ENCODE data around the gene JAKMIP2. TPM values are rescaled to one million over a fixed set of nuclear protein-coding genes. Genes with fewer than 3 reads are reported as not detected.

Gene JAKMIP2
- total RNA-seq, 1 donor, result 1.1 TPM

- Histone ChIP-seq H3K27ac (ENCODE audit: low read depth, low read length) (no peak overlapping the region), H3K36me3 (ENCODE audit: insufficient read depth, low read length) (no peaks in the 10 kb centered on the region), H3K79me2 (ENCODE audit: insufficient read depth, low read length) (no peaks in the 10 kb centered on the region), H3K4me3 (ENCODE audit: insufficient read depth, low read length) (no peak overlapping the region), H3K4me1 (ENCODE audit: insufficient read depth, low read length) (no peaks in the 10 kb centered on the region), H3K4me2 (ENCODE audit: insufficient read depth, low read length) (no peak overlapping the region), H2AFZ (ENCODE audit: low read length) (no peak overlapping the region), H3K9me3 (ENCODE audit: low read depth, low read length) (no peaks in the 10 kb centered on the region), H4K20me1 (ENCODE audit: insufficient read depth, low read length) (no peaks in the 10 kb centered on the region), H3K27me3 (ENCODE audit: insufficient read depth, low read length) (no peaks in the 10 kb centered on the region)
- no peak for DNase-seq (ENCODE audit: insufficient read length, low spot score, missing footprints)
- TF ChIP-seq, protein P1, sequence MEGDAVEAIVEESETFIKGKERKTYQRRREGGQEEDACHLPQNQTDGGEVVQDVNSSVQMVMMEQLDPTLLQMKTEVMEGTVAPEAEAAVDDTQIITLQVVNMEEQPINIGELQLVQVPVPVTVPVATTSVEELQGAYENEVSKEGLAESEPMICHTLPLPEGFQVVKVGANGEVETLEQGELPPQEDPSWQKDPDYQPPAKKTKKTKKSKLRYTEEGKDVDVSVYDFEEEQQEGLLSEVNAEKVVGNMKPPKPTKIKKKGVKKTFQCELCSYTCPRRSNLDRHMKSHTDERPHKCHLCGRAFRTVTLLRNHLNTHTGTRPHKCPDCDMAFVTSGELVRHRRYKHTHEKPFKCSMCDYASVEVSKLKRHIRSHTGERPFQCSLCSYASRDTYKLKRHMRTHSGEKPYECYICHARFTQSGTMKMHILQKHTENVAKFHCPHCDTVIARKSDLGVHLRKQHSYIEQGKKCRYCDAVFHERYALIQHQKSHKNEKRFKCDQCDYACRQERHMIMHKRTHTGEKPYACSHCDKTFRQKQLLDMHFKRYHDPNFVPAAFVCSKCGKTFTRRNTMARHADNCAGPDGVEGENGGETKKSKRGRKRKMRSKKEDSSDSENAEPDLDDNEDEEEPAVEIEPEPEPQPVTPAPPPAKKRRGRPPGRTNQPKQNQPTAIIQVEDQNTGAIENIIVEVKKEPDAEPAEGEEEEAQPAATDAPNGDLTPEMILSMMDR (IDR thresholded peaks at IDR 0.05; ENCODE audit: extremely low read depth, low read depth, low read length), result no peak
Measured at GRCh38 chr5:147693233-147693632, 89.3 kb downstream of the JAKMIP2 start.

GRCh38 chr5:147691130-147691529, 91.4 kb downstream of the JAKMIP2 start:
- no peaks in the 10 kb centered on the region for H3K36me3 ChIP-seq (ENCODE audit: insufficient read depth, low read length)
- no peaks in the 10 kb centered on the region for H3K4me1 ChIP-seq (ENCODE audit: insufficient read depth, low read length)
- H3K9me3 ChIP-seq (ENCODE audit: low read depth, low read length), result no peaks in the 10 kb centered on the region
- DNase-seq (ENCODE audit: insufficient read length, low spot score, missing footprints), result no peak
- H2AFZ ChIP-seq (ENCODE audit: low read length), result no peak overlapping the region
- H4K20me1 ChIP-seq (ENCODE audit: insufficient read depth, low read length), result no peaks in the 10 kb centered on the region
- no peak overlapping the region for H3K4me3 ChIP-seq (ENCODE audit: insufficient read depth, low read length)
- no peak overlapping the region for H3K4me2 ChIP-seq (ENCODE audit: insufficient read depth, low read length)
- no peaks in the 10 kb centered on the region for H3K27me3 ChIP-seq (ENCODE audit: insufficient read depth, low read length)
- no peaks in the 10 kb centered on the region for H3K79me2 ChIP-seq (ENCODE audit: insufficient read depth, low read length)
- TF ChIP-seq, protein P1 (IDR thresholded peaks at IDR 0.05; ENCODE audit: extremely low read depth, low read depth, low read length), result no peak
- no peak overlapping the region for H3K27ac ChIP-seq (ENCODE audit: low read depth, low read length)

GRCh38 chr5:147690595-147690994, 91.9 kb downstream of the JAKMIP2 start:
- Histone ChIP-seq H3K4me2 (ENCODE audit: insufficient read depth, low read length) (no peak overlapping the region), H3K36me3 (ENCODE audit: insufficient read depth, low read length) (no peaks in the 10 kb centered on the region), H4K20me1 (ENCODE audit: insufficient read depth, low read length) (no peaks in the 10 kb centered on the region), H3K4me3 (ENCODE audit: insufficient read depth, low read length) (no peak overlapping the region), H2AFZ (ENCODE audit: low read length) (no peak overlapping the region), H3K4me1 (ENCODE audit: insufficient read depth, low read length) (no peaks in the 10 kb centered on the region), H3K79me2 (ENCODE audit: insufficient read depth, low read length) (no peaks in the 10 kb centered on the region), H3K9me3 (ENCODE audit: low read depth, low read length) (no peaks in the 10 kb centered on the region), H3K27ac (ENCODE audit: low read depth, low read length) (no peak overlapping the region), H3K27me3 (ENCODE audit: insufficient read depth, low read length) (no peaks in the 10 kb centered on the region)
- no peak for DNase-seq (ENCODE audit: insufficient read length, low spot score, missing footprints)
- TF ChIP-seq, protein P1 (IDR thresholded peaks at IDR 0.05; ENCODE audit: extremely low read depth, low read depth, low read length), result no peak

GRCh38 chr5:147689426-147689825, 93.1 kb downstream of the JAKMIP2 start:
- H4K20me1 ChIP-seq (ENCODE audit: insufficient read depth, low read length), result no peaks in the 10 kb centered on the region
- H3K9me3 ChIP-seq (ENCODE audit: low read depth, low read length), result no peaks in the 10 kb centered on the region
- H3K27ac ChIP-seq (ENCODE audit: low read depth, low read length), result no peak overlapping the region
- H3K36me3 ChIP-seq (ENCODE audit: insufficient read depth, low read length), result no peaks in the 10 kb centered on the region
- H3K79me2 ChIP-seq (ENCODE audit: insufficient read depth, low read length), result no peaks in the 10 kb centered on the region
- H3K4me3 ChIP-seq (ENCODE audit: insufficient read depth, low read length), result no peak overlapping the region
- H3K4me2 ChIP-seq (ENCODE audit: insufficient read depth, low read length), result no peak overlapping the region
- no peak overlapping the region for H2AFZ ChIP-seq (ENCODE audit: low read length)
- H3K27me3 ChIP-seq (ENCODE audit: insufficient read depth, low read length), result no peaks in the 10 kb centered on the region
- TF ChIP-seq, protein P1 (IDR thresholded peaks at IDR 0.05; ENCODE audit: extremely low read depth, low read depth, low read length), result no peak
- H3K4me1 ChIP-seq (ENCODE audit: insufficient read depth, low read length), result no peaks in the 10 kb centered on the region
- no peak for DNase-seq (ENCODE audit: insufficient read length, low spot score, missing footprints)
